ENCODE measurements around the gene NOS1.

DNA sequence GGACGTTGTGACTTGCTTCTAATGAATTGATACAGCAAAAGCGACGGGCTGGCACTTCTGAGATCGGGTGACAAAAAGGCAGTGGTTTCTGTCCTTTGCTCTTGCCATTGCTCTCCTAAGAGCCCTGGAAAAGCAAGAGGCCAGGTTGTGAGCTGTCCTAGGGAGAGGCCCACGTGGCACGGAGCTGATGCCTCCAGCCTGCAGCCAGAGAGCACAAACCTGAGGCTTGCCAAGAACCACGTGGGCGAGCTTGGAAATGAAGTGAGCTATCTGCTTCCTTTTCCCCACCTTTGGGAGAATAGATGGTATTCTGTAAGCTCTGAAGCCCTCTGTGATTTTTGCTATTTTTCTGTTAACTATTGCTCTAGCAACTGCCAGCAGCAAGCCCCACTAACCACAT is 26.4 kb upstream of the NOS1 start:
- TF ChIP-seq, protein P1, sequence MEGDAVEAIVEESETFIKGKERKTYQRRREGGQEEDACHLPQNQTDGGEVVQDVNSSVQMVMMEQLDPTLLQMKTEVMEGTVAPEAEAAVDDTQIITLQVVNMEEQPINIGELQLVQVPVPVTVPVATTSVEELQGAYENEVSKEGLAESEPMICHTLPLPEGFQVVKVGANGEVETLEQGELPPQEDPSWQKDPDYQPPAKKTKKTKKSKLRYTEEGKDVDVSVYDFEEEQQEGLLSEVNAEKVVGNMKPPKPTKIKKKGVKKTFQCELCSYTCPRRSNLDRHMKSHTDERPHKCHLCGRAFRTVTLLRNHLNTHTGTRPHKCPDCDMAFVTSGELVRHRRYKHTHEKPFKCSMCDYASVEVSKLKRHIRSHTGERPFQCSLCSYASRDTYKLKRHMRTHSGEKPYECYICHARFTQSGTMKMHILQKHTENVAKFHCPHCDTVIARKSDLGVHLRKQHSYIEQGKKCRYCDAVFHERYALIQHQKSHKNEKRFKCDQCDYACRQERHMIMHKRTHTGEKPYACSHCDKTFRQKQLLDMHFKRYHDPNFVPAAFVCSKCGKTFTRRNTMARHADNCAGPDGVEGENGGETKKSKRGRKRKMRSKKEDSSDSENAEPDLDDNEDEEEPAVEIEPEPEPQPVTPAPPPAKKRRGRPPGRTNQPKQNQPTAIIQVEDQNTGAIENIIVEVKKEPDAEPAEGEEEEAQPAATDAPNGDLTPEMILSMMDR (conservative IDR thresholded peaks at IDR 0.05; ENCODE audit: low read depth, low read length): no peak
- TF ChIP-seq EZH2 (IDR thresholded peaks at IDR 0.05; ENCODE audit: borderline replicate concordance, low read depth, low read length, poor library complexity, severe bottlenecking): no peak

All from A673 (cell line).